HG02759 (cell line): ENCODE data around the gene CRADD.
"Not testable (repeated sequence)": the region's sequence is repeated elsewhere in the genome, so short reads cannot be mapped to it uniquely, and the experiment has no call there.

Experiments
- ATAC-seq: cut with Tn5 transposase; IDR thresholded peaks from one replicate; pipeline ENCODE4 v1.9.1; 2021; ENCODE audit warnings: mild to moderate bottlenecking, moderate library complexity; ENCODE audit not compliant: unreplicated experiment

CRADD gene

GRCh38 chr12:93705237-93705636 lies 28.1 kb downstream of the CRADD start:
- ATAC-seq: no peak

GRCh38 chr12:93706387-93706786 lies 29.2 kb downstream of the CRADD start:
- ATAC-seq: no peak

GRCh38 chr12:93706824-93707223 lies 29.6 kb downstream of the CRADD start:
- ATAC-seq: no peak

- no peak for ATAC-seq
These were observed 30.7 kb downstream of the CRADD start for GRCh38 chr12:93707836-93708235.

GRCh38 chr12:93708952-93709351 lies 31.8 kb downstream of the CRADD start:
- ATAC-seq: no peak

- ATAC-seq: no peak
These were observed 32.2 kb downstream of the CRADD start for GRCh38 chr12:93709386-93709785.

- ATAC-seq: no peak
These were observed 33.4 kb downstream of the CRADD start for GRCh38 chr12:93710574-93710926.

GRCh38 chr12:93711502-93711901 lies 34.3 kb downstream of the CRADD start:
- ATAC-seq: not testable (repeated sequence)

GRCh38 chr12:93712200-93712599 lies 35.0 kb downstream of the CRADD start:
- no peak for ATAC-seq

- no peak for ATAC-seq
These were observed 35.9 kb downstream of the CRADD start for GRCh38 chr12:93713060-93713459.

GRCh38 chr12:93713800-93714199 lies 36.6 kb downstream of the CRADD start:
- ATAC-seq: no peak

GRCh38 chr12:93714382-93714781 lies 37.2 kb downstream of the CRADD start:
- no peak for ATAC-seq

GRCh38 chr12:93719710-93720109 lies 42.5 kb downstream of the CRADD start:
- no peak for ATAC-seq

GRCh38 chr12:93720559-93720958 lies 43.4 kb downstream of the CRADD start:
- ATAC-seq: no peak

- no peak for ATAC-seq
These were observed 45.0 kb downstream of the CRADD start for GRCh38 chr12:93722179-93722578.

GRCh38 chr12:93722835-93723567 lies 45.8 kb downstream of the CRADD start:
- no peak for ATAC-seq

GRCh38 chr12:93723568-93723930 lies 46.4 kb downstream of the CRADD start:
- ATAC-seq: no peak

- ATAC-seq: no peak
These were observed 48.4 kb downstream of the CRADD start for GRCh38 chr12:93725531-93725930.

- ATAC-seq: no peak
These were observed 50.1 kb downstream of the CRADD start for GRCh38 chr12:93727195-93727811.

- no peak for ATAC-seq
These were observed 50.7 kb downstream of the CRADD start for GRCh38 chr12:93727911-93728310.

GRCh38 chr12:93729934-93730333 lies 52.8 kb downstream of the CRADD start:
- no peak for ATAC-seq

GRCh38 chr12:93733358-93733757 lies 56.2 kb downstream of the CRADD start:
- no peak for ATAC-seq

- no peak for ATAC-seq
These were observed 56.8 kb downstream of the CRADD start for GRCh38 chr12:93733928-93734327.
